Effector memory CD8-positive, alpha-beta T cell (primary cell): ENCODE measurements around the gene BRINP1.

ENCODE experiments used
- ATAC-seq: fragments of 150-1000 bp; cut with Tn5 transposase; replicated peaks from 2 replicates; pipeline ENCODE4 v1.10.0; 2021; ENCODE audit warnings: mild to moderate bottlenecking, moderate library complexity
- DNase-seq, 3 experiments: peaks; one replicate each; pipeline ENCODE4 v3.0.0; 2021
- H3K27ac Mint-ChIP-seq, 2 donors: one replicate each; pipeline ENCODE4 v1.8.0; 2022; ENCODE audit warnings: mild to moderate bottlenecking in 2 of 2, mixed read lengths in 2 of 2, moderate library complexity in 2 of 2
- H3K27me3 Mint-ChIP-seq, 2 donors: one replicate each; pipeline ENCODE4 v1.8.0; 2022; ENCODE audit warnings: mixed read lengths in 2 of 2
- H3K36me3 Mint-ChIP-seq: one replicate; pipeline ENCODE4 v1.8.0; 2022; ENCODE audit warnings: mild to moderate bottlenecking, moderate library complexity, mixed read lengths; ENCODE audit not compliant: insufficient read depth
- H3K4me1 Mint-ChIP-seq, 2 donors: one replicate each; pipeline ENCODE4 v1.8.0; 2022; ENCODE audit warnings: low read depth in 2 of 2, mixed read lengths in 2 of 2
- H3K4me3 Mint-ChIP-seq, 2 donors: one replicate each; pipeline ENCODE4 v1.8.0; 2022; ENCODE audit warnings: mild to moderate bottlenecking in 2 of 2, mixed read lengths in 2 of 2, moderate library complexity in 2 of 2
- H3K9me3 Mint-ChIP-seq, 2 donors: one replicate each; pipeline ENCODE4 v1.8.0; 2022; ENCODE audit warnings: mixed read lengths in 2 of 2

BRINP1 gene

DNA sequence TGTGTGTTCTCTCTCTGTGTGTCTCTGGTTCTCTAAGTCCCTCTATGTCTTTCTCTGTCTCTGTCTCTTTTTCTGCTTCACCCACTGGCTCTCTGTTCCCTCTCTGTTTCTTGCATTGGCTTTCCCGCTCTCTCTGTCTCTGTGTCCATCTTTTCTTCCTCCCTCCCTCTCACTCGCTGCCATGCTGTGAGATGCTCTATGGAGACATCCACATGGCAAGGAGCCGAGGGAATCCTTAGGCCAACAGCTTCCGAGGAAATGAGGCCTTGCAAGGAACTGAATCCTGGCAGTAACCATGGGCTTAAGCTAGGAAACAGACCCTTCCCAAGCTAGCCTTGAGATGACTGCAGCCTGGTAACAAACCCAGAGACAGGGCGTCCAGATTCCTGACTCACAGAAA is 117.3 kb downstream of the BRINP1 start:
- Mint-ChIP-seq H3K9me3 (peaks cover 12 to 28% of the 10 kb centered on the region in 2 donors), H3K4me1 (no peaks in the 10 kb centered on the region), H3K4me3 (no peak overlapping the region), H3K27me3 (no peaks in the 10 kb centered on the region), H3K27ac (no peak overlapping the region), H3K36me3 (no peaks in the 10 kb centered on the region)
- ATAC-seq, result no peak
- DNase-seq, result no peak

DNA sequence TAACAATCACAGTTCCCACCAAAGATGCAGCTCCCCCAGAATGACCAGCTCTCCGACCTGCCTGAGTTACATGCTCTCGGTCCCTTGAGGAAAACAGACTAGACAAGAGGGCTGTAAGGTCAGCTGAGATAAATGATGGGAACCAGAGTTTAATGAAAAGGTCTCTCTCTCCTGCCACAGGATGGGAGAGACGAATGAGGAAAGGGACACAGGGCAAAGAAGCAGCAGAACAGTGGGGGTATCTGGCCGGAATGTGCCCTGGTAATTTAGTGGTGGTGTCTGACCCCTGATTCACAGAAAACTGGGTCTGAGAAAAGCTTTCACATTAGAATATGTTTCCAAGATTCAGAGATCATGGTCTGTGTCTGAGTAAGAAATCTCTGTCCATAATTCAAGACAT is 118.5 kb downstream of the BRINP1 start:
- Mint-ChIP-seq H3K4me1 (no peaks in the 10 kb centered on the region), H3K36me3 (no peaks in the 10 kb centered on the region), H3K9me3 (peaks cover 12 to 28% of the 10 kb centered on the region in 2 donors), H3K4me3 (no peak overlapping the region), H3K27ac (no peak overlapping the region), H3K27me3 (no peaks in the 10 kb centered on the region)
- DNase-seq, result no peak
- ATAC-seq, result no peak

DNA sequence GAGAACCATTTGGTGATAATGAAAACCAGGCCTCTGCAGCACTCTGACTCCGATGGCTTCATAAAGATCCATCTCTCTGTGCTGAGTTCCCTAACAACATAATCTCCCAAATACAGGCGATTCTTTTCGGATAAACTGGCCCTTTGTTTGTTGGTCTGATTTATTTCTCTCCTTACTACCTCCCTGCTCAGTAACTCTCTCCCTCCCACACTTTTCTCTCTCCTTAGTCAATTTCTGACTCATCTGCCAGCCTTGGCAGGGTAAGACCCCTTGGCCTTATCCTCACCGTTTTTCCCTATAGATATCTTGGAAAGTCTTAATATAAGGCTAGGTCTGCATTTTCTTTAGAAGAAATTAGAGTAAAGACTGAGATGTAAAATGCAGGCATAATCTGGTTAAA is 128.7 kb downstream of the BRINP1 start:
- DNase-seq, result no peak
- Mint-ChIP-seq H3K4me3 (no peak overlapping the region), H3K4me1 (no peaks in the 10 kb centered on the region), H3K9me3 (peaks cover 8 to 10% of the 10 kb centered on the region in 2 donors), H3K27ac (no peak overlapping the region), H3K36me3 (no peaks in the 10 kb centered on the region), H3K27me3 (no peaks in the 10 kb centered on the region)
- no peak for ATAC-seq

DNA sequence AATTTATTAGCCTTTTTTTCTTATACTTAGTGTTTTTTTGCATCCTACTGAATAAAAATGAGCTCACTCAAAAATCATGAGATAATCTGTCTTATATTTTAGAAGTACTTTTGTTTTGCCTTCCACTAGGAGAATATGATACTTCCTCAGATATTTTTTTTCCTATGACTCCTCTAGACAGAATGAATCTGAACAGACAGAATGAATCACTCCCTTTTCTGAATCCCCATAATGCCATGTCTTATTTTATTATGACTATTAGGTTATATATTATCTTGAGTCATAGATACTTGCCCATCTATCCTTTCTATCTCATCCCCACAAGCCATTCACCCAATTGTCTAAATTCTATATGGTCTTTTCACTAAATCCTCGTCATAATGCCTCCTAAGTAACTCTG is 134.6 kb downstream of the BRINP1 start:
- ATAC-seq, result no peak
- Mint-ChIP-seq H3K9me3 (peaks cover 1 to 10% of the 10 kb centered on the region in 2 donors), H3K4me3 (no peak overlapping the region), H3K27me3 (no peaks in the 10 kb centered on the region), H3K27ac (no peak overlapping the region), H3K4me1 (no peaks in the 10 kb centered on the region), H3K36me3 (no peaks in the 10 kb centered on the region)
- DNase-seq, result no peak

DNA sequence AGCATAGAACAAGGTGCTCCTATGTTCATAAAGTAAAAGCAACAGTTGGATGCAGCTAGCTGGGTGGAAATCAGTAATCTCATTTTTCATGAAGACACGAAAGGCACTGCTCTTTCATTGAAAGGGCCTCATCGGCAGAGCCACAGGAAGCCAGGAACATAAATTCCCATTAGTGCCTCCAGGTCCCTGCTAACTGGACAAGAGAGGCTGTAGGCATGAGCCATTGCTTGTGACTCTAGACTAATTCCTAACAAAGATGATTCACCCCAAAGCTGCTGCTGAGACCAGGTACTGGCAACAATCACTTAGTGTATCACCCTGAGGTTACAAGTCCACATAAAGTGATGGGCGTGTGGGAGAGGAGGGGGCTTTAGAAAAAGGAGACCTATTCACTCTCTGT is 141.8 kb downstream of the BRINP1 start:
- ATAC-seq (no peak), DNase-seq (no peak)
- H3K4me3 Mint-ChIP-seq, result no peak overlapping the region
- H3K4me1 Mint-ChIP-seq, result no peaks in the 10 kb centered on the region
- peaks cover 0 to 11% of the 10 kb centered on the region in 2 donors for H3K9me3 Mint-ChIP-seq
- no peak overlapping the region for H3K27ac Mint-ChIP-seq
- H3K36me3 Mint-ChIP-seq, result no peaks in the 10 kb centered on the region
- no peaks in the 10 kb centered on the region for H3K27me3 Mint-ChIP-seq

DNA sequence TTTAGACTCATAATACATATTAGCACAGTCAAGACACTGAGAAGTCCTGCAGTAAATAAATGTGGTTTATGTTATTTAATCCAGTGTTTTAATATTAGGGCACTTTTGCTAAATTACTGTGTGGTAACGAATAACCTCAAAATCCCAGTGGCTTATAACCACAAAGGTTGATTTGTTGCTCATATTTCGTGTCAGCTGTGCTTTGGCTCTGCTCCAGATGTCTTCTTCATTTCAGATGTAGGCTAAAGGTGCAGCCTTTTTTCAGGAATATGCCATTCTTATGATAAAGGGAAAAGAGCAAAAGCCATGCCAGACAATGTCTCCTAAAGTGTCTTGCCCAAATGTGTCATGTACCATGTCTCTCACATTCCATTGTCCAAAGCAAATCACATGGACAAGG is 144.8 kb downstream of the BRINP1 start:
- DNase-seq (no peak), ATAC-seq (no peak)
- no peaks in the 10 kb centered on the region for H3K4me1 Mint-ChIP-seq
- no peaks in the 10 kb centered on the region for H3K27me3 Mint-ChIP-seq
- no peaks in the 10 kb centered on the region for H3K36me3 Mint-ChIP-seq
- H3K9me3 Mint-ChIP-seq, result peaks cover 0 to 14% of the 10 kb centered on the region in 2 donors
- no peak overlapping the region for H3K4me3 Mint-ChIP-seq
- H3K27ac Mint-ChIP-seq, result no peak overlapping the region

DNA sequence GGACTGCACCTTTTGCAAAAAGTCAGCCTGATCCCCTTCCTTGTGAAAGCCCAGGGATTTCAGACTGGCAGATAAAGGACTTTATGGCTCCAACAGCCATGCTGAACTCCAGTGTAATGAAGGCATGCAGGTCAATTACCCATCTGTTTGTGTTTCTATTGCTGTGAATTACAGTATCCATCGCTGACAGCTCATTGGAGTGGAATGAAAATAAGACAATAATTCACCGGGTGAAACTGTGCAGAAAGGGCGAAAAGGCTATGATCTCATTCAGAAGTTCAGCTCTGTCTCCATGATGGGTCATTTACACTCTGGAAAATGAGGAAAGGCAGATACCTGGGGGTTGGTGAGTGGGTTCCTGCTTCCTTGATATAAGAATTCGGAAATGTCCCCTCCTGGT is 148.0 kb downstream of the BRINP1 start:
- Mint-ChIP-seq H3K27me3 (no peaks in the 10 kb centered on the region), H3K9me3 (peaks cover 0 to 13% of the 10 kb centered on the region in 2 donors), H3K27ac (no peak overlapping the region), H3K36me3 (no peaks in the 10 kb centered on the region), H3K4me1 (no peaks in the 10 kb centered on the region), H3K4me3 (no peak overlapping the region)
- DNase-seq, result no peak
- ATAC-seq, result no peak

DNA sequence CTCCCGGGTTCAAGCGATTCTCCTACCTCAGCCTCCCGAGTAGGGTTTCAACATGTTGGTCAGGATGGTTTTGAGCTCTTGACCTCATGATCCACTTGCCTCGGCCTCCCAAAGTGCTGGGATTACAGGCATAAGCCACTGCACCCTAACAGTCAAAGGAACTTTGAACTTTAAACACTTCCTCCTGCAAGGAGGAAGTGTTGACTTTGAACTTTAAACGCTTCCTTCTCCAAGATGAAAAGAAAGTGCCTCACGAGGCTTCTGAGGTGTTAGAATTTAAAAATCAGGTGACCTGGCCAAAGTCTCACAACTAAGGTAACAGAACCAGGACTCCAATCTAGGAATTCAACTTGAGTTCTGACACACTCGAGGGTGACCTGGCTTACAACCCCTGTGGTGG is 150.9 kb downstream of the BRINP1 start:
- H3K27me3 Mint-ChIP-seq, result no peaks in the 10 kb centered on the region
- no peaks in the 10 kb centered on the region for H3K4me1 Mint-ChIP-seq
- ATAC-seq (no peak), DNase-seq (no peak)
- no peak overlapping the region for H3K4me3 Mint-ChIP-seq
- H3K27ac Mint-ChIP-seq, result no peak overlapping the region
- H3K36me3 Mint-ChIP-seq, result no peaks in the 10 kb centered on the region
- peaks cover 0 to 11% of the 10 kb centered on the region in 2 donors for H3K9me3 Mint-ChIP-seq

DNA sequence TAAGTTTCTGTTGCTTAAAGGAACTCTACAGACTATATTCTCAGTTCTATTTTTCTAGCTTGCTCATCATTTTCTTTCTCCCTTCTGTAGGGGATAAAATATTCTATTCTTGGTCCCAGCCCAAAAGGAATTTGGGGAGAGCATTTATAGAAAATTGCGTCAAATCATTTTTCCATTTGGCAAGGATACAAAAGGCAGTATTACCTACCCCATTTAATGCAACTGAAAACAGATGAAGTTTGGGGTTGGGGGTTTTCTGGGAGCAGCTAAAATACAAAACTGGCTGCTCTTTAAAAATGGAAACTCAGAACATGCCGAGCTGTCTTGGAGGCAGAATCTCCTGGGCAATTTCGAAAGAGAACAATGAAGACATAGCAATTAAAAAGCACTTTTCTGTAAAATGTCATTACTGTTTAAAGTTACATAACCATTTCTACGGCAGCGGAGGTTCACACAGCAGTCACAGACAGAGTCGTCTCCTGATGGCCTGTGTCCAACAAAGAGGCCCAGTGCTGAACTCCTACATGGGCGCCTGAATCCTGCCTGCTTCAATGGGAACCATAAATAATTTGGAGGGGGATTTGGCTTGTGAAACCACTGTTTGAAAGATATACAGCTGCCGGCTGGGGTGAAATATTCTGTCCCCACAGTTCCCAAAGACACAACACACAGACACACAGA is 152.4 kb downstream of the BRINP1 start:
- Mint-ChIP-seq H3K9me3 (peaks cover 0 to 8% of the 10 kb centered on the region in 2 donors), H3K4me1 (no peaks in the 10 kb centered on the region), H3K27ac (no peak overlapping the region), H3K36me3 (no peaks in the 10 kb centered on the region), H3K4me3 (no peak overlapping the region), H3K27me3 (no peaks in the 10 kb centered on the region)
- ATAC-seq, result no peak
- no peak for DNase-seq

DNA sequence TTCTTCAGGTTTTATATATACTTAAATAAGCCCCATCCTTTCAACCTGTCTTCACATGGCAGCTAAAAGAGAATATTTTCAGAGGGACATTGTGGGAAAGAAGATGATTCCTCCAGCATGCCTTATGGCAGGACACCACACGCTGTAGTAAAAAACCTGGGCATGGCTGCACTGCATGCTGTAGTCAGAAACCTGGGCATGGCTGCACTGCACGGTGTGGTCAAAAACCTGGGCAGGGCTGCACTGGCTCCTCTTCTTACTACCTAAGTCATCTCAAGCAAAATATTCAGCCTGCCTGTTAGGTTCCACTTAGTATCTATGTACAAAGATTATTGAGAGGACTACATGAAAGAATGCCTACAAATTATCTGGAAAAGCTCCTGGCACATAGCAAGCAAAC is 153.6 kb downstream of the BRINP1 start:
- no peaks in the 10 kb centered on the region for H3K36me3 Mint-ChIP-seq
- H3K4me1 Mint-ChIP-seq, result no peaks in the 10 kb centered on the region
- no peak for ATAC-seq
- DNase-seq, result no peak
- H3K27me3 Mint-ChIP-seq, result no peaks in the 10 kb centered on the region
- H3K9me3 Mint-ChIP-seq, result peaks cover 0 to 8% of the 10 kb centered on the region in 2 donors
- no peak overlapping the region for H3K27ac Mint-ChIP-seq
- H3K4me3 Mint-ChIP-seq, result no peak overlapping the region

DNA sequence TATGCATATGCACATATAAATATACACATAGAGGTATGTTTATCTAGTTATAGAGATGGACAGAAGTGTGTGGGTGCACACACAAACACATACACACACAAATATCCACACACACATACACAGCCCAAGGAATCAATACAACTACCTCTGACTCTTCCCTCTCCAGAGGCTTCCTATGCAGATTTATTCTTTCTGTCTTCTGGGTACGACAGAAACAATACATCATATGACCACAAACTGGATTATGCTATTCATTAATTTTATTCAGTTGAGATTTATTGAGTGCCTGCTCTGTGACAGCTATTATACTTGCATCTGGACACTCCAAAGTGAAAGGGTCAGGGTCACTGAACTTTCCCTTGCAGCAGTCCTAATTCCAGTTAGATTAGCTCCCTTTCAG is 155.8 kb downstream of the BRINP1 start:
- no peak overlapping the region for H3K4me3 Mint-ChIP-seq
- no peak overlapping the region for H3K27ac Mint-ChIP-seq
- no peaks in the 10 kb centered on the region for H3K27me3 Mint-ChIP-seq
- no peaks in the 10 kb centered on the region for H3K36me3 Mint-ChIP-seq
- H3K4me1 Mint-ChIP-seq, result no peaks in the 10 kb centered on the region
- H3K9me3 Mint-ChIP-seq, result peaks cover 0 to 1% of the 10 kb centered on the region in 2 donors
- no peak for DNase-seq
- no peak for ATAC-seq

DNA sequence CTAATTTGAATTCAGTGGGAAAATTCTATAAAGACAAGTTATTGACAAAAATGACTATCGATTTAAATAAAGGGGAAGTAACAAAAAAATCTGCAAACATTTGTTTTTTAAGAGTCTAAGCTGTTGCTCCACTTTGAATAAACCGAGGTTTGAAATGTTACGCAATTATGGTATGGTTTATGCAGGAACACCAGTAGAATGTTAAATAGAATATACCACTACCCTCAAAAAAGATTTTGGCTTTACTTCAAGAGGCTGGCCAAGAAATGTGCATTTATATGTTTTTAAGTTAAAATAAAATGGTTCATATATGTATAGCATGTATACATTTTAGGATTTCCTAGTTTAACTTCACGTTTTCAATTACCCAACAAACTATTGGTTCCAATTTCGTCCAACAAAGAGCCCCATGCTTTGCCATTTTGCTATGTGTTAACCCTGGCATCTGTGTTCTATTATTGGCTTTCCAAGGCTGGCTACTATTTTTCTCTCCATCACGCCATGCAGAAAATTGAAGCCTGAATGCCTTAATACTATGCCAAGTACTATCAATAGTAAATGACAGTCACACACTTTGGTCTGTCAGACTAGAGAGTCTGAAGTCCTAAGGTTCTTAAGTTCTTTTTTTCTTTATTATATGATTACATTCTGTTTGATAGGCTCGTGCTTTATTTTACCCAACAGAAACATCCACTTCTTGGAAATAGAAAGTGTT is 171.2 kb downstream of the BRINP1 start:
- ATAC-seq (no peak), DNase-seq (no peak)
- no peaks in the 10 kb centered on the region for H3K9me3 Mint-ChIP-seq
- no peak overlapping the region for H3K27ac Mint-ChIP-seq
- H3K4me3 Mint-ChIP-seq, result no peak overlapping the region
- H3K36me3 Mint-ChIP-seq, result no peaks in the 10 kb centered on the region
- no peaks in the 10 kb centered on the region for H3K27me3 Mint-ChIP-seq
- no peaks in the 10 kb centered on the region for H3K4me1 Mint-ChIP-seq

DNA sequence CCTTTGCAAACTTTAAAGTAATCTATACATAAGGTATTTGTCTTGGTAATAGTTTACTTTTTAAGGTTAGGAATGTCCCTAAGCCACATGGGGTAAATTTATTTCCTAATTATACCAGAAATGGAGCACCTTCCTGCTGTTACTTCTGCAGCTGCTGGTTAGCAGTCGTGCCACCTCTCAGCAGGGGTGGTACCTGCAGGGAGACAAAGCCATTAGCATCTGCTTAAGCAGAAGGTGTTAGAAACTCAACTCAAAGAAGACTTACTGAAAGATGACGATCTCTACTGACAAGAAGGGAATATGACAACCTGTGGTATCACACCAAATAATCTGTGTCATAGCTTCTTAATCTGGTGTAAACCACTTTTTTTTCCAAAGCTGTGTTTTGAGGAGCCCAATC is 173.7 kb downstream of the BRINP1 start:
- Mint-ChIP-seq H3K36me3 (no peaks in the 10 kb centered on the region), H3K9me3 (no peaks in the 10 kb centered on the region), H3K27me3 (no peaks in the 10 kb centered on the region), H3K4me3 (no peak overlapping the region), H3K27ac (no peak overlapping the region), H3K4me1 (no peaks in the 10 kb centered on the region)
- no peak for ATAC-seq
- DNase-seq, result no peak

DNA sequence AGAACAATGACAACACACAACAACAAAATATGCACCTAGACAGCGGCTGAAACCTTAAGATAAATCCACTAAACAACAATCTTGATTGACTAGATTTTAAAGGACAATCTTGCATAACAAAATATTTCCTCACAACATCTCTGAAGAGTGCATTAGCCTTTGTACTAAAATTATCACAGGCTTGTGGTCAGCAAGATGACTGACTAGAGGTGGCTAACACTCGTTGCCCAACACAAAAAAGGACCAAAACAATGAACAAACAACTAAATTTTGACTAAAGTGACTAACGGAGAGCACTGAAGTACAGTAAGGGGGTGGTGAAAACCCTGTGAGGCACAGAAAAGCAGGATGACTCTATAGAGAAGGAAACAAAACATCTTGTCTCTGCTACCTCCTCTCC is 183.9 kb downstream of the BRINP1 start:
- Mint-ChIP-seq H3K36me3 (peaks cover 3% of the 10 kb centered on the region), H3K27me3 (no peaks in the 10 kb centered on the region), H3K9me3 (peaks cover 3 to 11% of the 10 kb centered on the region in 2 donors), H3K27ac (no peak overlapping the region), H3K4me3 (no peak overlapping the region), H3K4me1 (no peaks in the 10 kb centered on the region)
- no peak for DNase-seq
- ATAC-seq, result no peak
